GM23338 (cell line): ENCODE measurements around the gene CAPZA1. TPM values are rescaled to one million over a fixed set of nuclear protein-coding genes. Genes with fewer than 3 reads are reported as not detected.
A peak's percentile ranks its signal among the peaks of the same experiment; 100 is the strongest.

Experiments used
- ATAC-seq: fragments of 200-7000 bp; cut with Tn5 transposase; 3 replicates; pipeline ENCODE4 v1.9.1; 2020
- DNase-seq: peaks from one replicate; pipeline ENCODE4 v3.0.0-alpha.2; 2015; ENCODE audit warnings: low spot score
- H2AFZ ChIP-seq: fragments of 200-600 bp; sonication (generic); 2 replicates; pipeline ENCODE4 v1.8.0; 2016; ENCODE audit warnings: antibody characterized with exemption, mild to moderate bottlenecking, moderate library complexity
- H3F3A ChIP-seq: fragments of 200-600 bp; sonication (generic); replicated peaks from 2 replicates; pipeline ENCODE4 v1.8.0; 2017; ENCODE audit warnings: antibody characterized with exemption, mixed run types, low read depth
- H3K27ac ChIP-seq: fragments of 200-600 bp; sonication (generic); 2 replicates; pipeline ENCODE4 v1.6.1; 2016; ENCODE audit warnings: low read depth
- H3K27me3 ChIP-seq: fragments of 200-600 bp; sonication (generic); 2 replicates; pipeline ENCODE4 v1.8.0; 2016; ENCODE audit warnings: mild to moderate bottlenecking, mixed run types, moderate library complexity; ENCODE audit not compliant: insufficient read depth
- H3K36me3 ChIP-seq: fragments of 200-600 bp; sonication (generic); 2 replicates; pipeline ENCODE4 v1.8.0; 2016; ENCODE audit warnings: mild to moderate bottlenecking; ENCODE audit not compliant: insufficient read depth
- H3K4me1 ChIP-seq: fragments of 200-600 bp; sonication (generic); 2 replicates; pipeline ENCODE4 v1.8.0; 2016; ENCODE audit warnings: mild to moderate bottlenecking, moderate library complexity; ENCODE audit not compliant: insufficient read depth
- H3K4me2 ChIP-seq: fragments of 200-600 bp; sonication (generic); 2 replicates; pipeline ENCODE4 v1.7.1; 2017; ENCODE audit warnings: mixed run types
- H3K4me3 ChIP-seq: fragments of 200-600 bp; sonication (generic); 2 replicates; pipeline ENCODE4 v1.6.1; 2016; ENCODE audit warnings: mixed run types
- H3K79me2 ChIP-seq: fragments of 200-600 bp; sonication (generic); replicated peaks from 2 replicates; pipeline ENCODE4 v1.8.0; 2017; ENCODE audit warnings: mild to moderate bottlenecking; ENCODE audit not compliant: insufficient read depth
- H3K9me2 ChIP-seq: fragments of 200-600 bp; sonication (generic); 2 replicates; pipeline ENCODE4 v1.8.0; 2017; ENCODE audit not compliant: insufficient read depth
- H4K20me1 ChIP-seq: fragments of 200-600 bp; sonication (generic); replicated peaks from 2 replicates; pipeline ENCODE4 v1.8.0; 2017; ENCODE audit warnings: mild to moderate bottlenecking; ENCODE audit not compliant: insufficient read depth
- H3K27ac Mint-ChIP-seq: 2 replicates; pipeline ENCODE4 v1.8.0; 2020; ENCODE audit warnings: inconsistent platforms, mild to moderate bottlenecking, moderate library complexity, mixed read lengths
- H3K27me3 Mint-ChIP-seq: 3 replicates; pipeline ENCODE4 v1.8.0; 2022; ENCODE audit warnings: low read depth, mild to moderate bottlenecking, moderate library complexity, mixed read lengths, inconsistent platforms; ENCODE audit not compliant: insufficient read depth, poor library complexity
- H3K36me3 Mint-ChIP-seq: 3 replicates; pipeline ENCODE4 v1.8.0; 2021; ENCODE audit warnings: low read depth, mild to moderate bottlenecking, inconsistent platforms, moderate library complexity, mixed read lengths
- H3K4me1 Mint-ChIP-seq: 3 replicates; pipeline ENCODE4 v1.8.0; 2020; ENCODE audit warnings: mild to moderate bottlenecking, inconsistent platforms, mixed read lengths
- H3K4me3 Mint-ChIP-seq: 3 replicates; pipeline ENCODE4 v1.8.0; 2021; ENCODE audit warnings: moderate library complexity, mild to moderate bottlenecking, inconsistent platforms, mixed read lengths
- H3K9me3 Mint-ChIP-seq: 3 replicates; pipeline ENCODE4 v1.8.0; 2020; ENCODE audit warnings: moderate library complexity, mild to moderate bottlenecking, inconsistent platforms, mixed read lengths
- CREB1 ChIP-seq: fragments of 250-450 bp; sonication (Bioruptor Pico); IDR thresholded peaks from 2 replicates; pipeline ENCODE4 v1.5.0; 2020; ENCODE audit warnings: low read depth, mild to moderate bottlenecking, moderate library complexity
- ETS1 ChIP-seq: IDR thresholded peaks from 2 replicates; pipeline ENCODE4 v1.6.1; 2016; ENCODE audit warnings: antibody characterized with exemption
- EZH2phosphoT487 ChIP-seq: fragments of 200-600 bp; sonication (generic); IDR thresholded peaks from one replicate; pipeline ENCODE4 v1.8.1; 2018; ENCODE audit warnings: antibody characterized with exemption; ENCODE audit not compliant: unreplicated experiment
- POLR2AphosphoS5 ChIP-seq: IDR thresholded peaks from 2 replicates; pipeline ENCODE4 v1.6.1; 2016; ENCODE audit warnings: antibody characterized with exemption, low read depth
- REST ChIP-seq: IDR thresholded peaks from one replicate; pipeline ENCODE4 v1.6.1; 2018; ENCODE audit warnings: antibody characterized with exemption; ENCODE audit not compliant: unreplicated experiment
- STAT1 ChIP-seq: IDR thresholded peaks from one replicate; pipeline ENCODE4 v1.6.1; 2016; ENCODE audit warnings: antibody characterized with exemption; ENCODE audit not compliant: unreplicated experiment
- ZNF114 ChIP-seq: fragments of 250-450 bp; sonication (Bioruptor Pico); IDR thresholded peaks from 2 replicates; pipeline ENCODE4 v1.5.0; 2020; ENCODE audit warnings: mild to moderate bottlenecking, moderate library complexity
- ZNF331 ChIP-seq: fragments of 250-450 bp; sonication (Bioruptor Pico); IDR thresholded peaks from 2 replicates; pipeline ENCODE4 v1.5.0; 2020; ENCODE audit warnings: low read depth, mild to moderate bottlenecking, moderate library complexity
- polyA plus RNA-seq: library from polyadenylated mRNA; unstranded; fragments of >200 nt; fragmentation: Nextera tagmentation; extraction: Ambion mirVana; gene quantifications from 2 replicates; pipeline ENCODE4 v1.2.1, GENCODE V29; 2016
- total RNA-seq: library from RNA; depleted of rRNA; stranded (reverse); fragments of >200 nt; shearing (Covaris generic); gene quantifications from 2 replicates; pipeline ENCODE4 v1.2.3, GENCODE V29; 2014

CAPZA1 gene
- total and polyA plus RNA-seq, 2 experiments from 2014 or later, result 147 to 182 TPM

- TF ChIP-seq ZNF114 (CRISPR knock-in tag), result no peak
- no peak for TF ChIP-seq STAT1
- no peak for TF ChIP-seq REST
- no peak for TF ChIP-seq ZNF331 (CRISPR knock-in tag)
- TF ChIP-seq ETS1, result no peak
- TF ChIP-seq EZH2phosphoT487, result no peak
- no peak for TF ChIP-seq POLR2AphosphoS5
- TF ChIP-seq CREB1, result no peak
- Histone ChIP-seq H3K27ac (no peak overlapping the region), H3K4me3 (no peak overlapping the region), H3K9me2 (no peaks in the 10 kb centered on the region), H3K36me3 (peaks cover 18% of the 10 kb centered on the region), H3K4me1 (peaks cover 16% of the 10 kb centered on the region), H3K4me2 (no peak overlapping the region), H3F3A (no peaks in the 10 kb centered on the region), H3K79me2 (no peaks in the 10 kb centered on the region), H3K27me3 (no peaks in the 10 kb centered on the region), H4K20me1 (peaks cover 5% of the 10 kb centered on the region; the same call in 1 of the 2 replicates), H2AFZ (no peak overlapping the region)
- ATAC-seq (no peak), DNase-seq (no peak)
- H3K4me1 Mint-ChIP-seq, result peaks cover 26% of the 10 kb centered on the region
- no peaks in the 10 kb centered on the region for H3K9me3 Mint-ChIP-seq
- peaks cover 78% of the 10 kb centered on the region for H3K36me3 Mint-ChIP-seq
- no peak overlapping the region for H3K4me3 Mint-ChIP-seq
- H3K27ac Mint-ChIP-seq, result no peak overlapping the region
- H3K27me3 Mint-ChIP-seq, result peaks cover 2% of the 10 kb centered on the region
Measured at GRCh38 chr1:112666946-112667345, 47.3 kb downstream of the CAPZA1 start.

- ATAC-seq, result no peak
- H3K4me1 Mint-ChIP-seq, result peaks cover 59% of the 10 kb centered on the region
- Histone ChIP-seq H3K36me3 (no peaks in the 10 kb centered on the region; the same call in 1 of the 2 replicates), H3K79me2 (peaks cover 17% of the 10 kb centered on the region), H3K4me3 (0 out of 2 replicates have a peak overlapping the region, but pooled peaks have one; percentile 3), H4K20me1 (no peaks in the 10 kb centered on the region), H3F3A (0 out of 2 replicates have a peak, but pooled peaks cover 4% of the 10 kb centered on the region), H3K4me2 (peak overlapping the region; percentile 83), H2AFZ (no peak overlapping the region), H3K27ac (peak overlapping the region; percentile 91), H3K27me3 (peaks cover 12% of the 10 kb centered on the region), H3K9me2 (no peaks in the 10 kb centered on the region), H3K4me1 (peaks cover 42% of the 10 kb centered on the region)
- peak overlapping the region; percentile 33; the same call in 1 of the 3 replicates for H3K4me3 Mint-ChIP-seq
- H3K36me3 Mint-ChIP-seq, result peaks cover 47% of the 10 kb centered on the region; the same call in 2 of the 3 replicates
- H3K27me3 Mint-ChIP-seq, result peaks cover 18% of the 10 kb centered on the region
- H3K9me3 Mint-ChIP-seq, result no peaks in the 10 kb centered on the region
- peak; percentile 85 for DNase-seq
- H3K27ac Mint-ChIP-seq, result peak overlapping the region; percentile 66
- no peak for TF ChIP-seq REST
- TF ChIP-seq ZNF114 (CRISPR knock-in tag), result no peak
Measured at GRCh38 chr1:112672009-112672408, 52.4 kb downstream of the CAPZA1 start.
